GM19351 (cell line): ENCODE results near the gene NOS3.
"Not testable (repeated sequence)": the region's sequence is repeated elsewhere in the genome, so short reads cannot be mapped to it uniquely, and the experiment has no call there.

ENCODE experiments used
- ATAC-seq: cut with Tn5 transposase; IDR thresholded peaks from one replicate; pipeline ENCODE4 v1.9.1; 2021; ENCODE audit warnings: mild to moderate bottlenecking, moderate library complexity; ENCODE audit not compliant: unreplicated experiment

NOS3 gene

GRCh38 chr7:151032936-151033863 lies 42.4 kb downstream of the NOS3 start:
- no peak for ATAC-seq

- ATAC-seq = no peak
Observed at GRCh38 chr7:151033864-151034249, 43.0 kb downstream of the NOS3 start.

- no peak for ATAC-seq
Observed at GRCh38 chr7:151034312-151035025, 43.7 kb downstream of the NOS3 start.

DNA sequence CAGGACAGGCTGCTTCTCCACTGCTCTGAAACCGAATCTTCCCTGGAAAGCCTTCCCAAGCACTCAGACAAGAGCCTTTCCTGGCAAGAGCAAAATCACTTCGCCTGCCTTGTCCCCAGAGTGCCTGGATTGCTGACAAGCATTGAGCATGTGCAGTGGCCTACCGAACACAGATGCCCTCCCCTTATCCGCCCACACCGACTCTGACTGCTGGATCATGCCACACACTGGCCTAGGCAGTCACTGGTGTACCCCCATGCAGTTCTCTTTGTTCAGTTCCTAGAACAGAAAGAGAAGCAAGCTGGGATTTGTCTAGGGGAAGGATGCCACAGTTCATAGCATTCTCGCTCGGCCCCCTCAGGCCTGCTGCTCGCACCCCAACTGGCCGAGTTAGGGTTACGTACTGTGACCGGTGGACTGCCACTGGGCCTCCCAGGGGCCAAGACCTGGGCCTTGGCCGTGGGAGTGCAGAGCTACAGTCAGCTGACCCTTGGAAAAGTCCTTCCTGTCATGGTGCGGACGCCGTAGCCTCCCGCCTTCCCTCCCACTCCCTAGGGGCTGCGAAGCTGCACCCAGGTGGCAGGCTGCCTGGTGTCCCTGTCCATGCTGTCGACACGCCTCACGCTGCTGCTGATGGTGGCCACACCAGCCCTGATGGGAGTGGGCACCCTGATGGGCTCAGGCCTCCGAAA lies 44.4 kb downstream of the NOS3 start:
- no peak for ATAC-seq

DNA sequence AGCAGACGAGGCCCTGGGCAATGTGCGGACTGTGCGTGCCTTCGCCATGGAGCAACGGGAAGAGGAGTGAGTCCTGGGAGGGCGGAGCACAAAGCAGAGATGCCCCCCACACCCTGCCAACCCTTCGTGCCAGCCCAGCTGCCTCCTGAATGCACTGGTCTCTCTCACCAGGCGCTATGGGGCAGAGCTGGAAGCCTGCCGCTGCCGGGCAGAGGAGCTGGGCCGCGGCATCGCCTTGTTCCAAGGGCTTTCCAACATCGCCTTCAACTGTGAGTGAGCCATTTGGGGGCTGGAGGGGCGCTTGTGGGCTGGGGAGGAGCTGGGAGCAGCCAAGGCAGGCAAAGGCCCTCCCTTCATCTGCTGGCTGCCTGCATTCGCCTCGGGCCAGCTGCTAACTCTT lies 45.1 kb downstream of the NOS3 start:
- ATAC-seq = no peak

- ATAC-seq = no peak
Observed at GRCh38 chr7:151038951-151039849, 48.4 kb downstream of the NOS3 start.

- ATAC-seq = no peak
Observed at GRCh38 chr7:151039850-151040548, 49.2 kb downstream of the NOS3 start.

GRCh38 chr7:151040616-151041375 lies 50.0 kb downstream of the NOS3 start:
- no peak for ATAC-seq

DNA sequence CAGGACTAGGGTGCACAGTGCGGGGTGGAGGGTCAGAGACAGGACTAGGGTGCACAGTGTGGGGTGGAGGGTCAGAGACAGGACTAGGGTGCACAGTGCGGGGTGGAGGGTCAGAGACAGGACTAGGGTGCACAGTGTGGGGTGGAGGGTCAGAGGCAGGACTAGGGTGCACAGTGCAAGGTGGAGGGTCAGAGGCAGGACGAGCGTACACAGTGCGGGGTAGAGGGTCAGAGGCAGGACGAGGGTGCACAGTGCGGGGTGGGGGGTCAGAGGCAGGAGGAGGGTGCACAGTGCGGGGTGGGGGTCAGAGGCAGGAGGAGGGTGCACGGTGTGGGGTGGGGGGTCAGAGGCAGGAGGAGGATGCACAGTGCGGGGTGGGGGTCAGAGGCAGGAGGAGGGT lies 52.6 kb downstream of the NOS3 start:
- ATAC-seq = not testable (repeated sequence)

DNA sequence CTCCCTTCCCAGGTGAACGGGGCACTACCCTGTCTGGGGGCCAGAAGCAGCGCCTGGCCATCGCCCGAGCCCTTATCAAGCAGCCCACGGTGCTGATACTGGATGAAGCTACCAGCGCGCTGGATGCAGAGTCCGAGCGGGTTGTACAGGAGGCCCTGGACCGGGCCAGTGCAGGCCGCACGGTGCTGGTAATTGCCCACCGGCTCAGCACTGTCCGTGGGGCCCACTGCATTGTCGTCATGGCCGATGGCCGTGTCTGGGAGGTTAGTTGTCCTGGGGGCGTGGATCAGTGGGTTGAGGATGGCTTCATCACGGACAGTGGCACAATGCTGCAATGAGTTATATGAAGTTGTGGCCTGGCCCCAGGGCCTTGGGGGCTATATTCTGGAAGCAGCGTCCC lies 53.1 kb downstream of the NOS3 start:
- ATAC-seq = no peak

DNA sequence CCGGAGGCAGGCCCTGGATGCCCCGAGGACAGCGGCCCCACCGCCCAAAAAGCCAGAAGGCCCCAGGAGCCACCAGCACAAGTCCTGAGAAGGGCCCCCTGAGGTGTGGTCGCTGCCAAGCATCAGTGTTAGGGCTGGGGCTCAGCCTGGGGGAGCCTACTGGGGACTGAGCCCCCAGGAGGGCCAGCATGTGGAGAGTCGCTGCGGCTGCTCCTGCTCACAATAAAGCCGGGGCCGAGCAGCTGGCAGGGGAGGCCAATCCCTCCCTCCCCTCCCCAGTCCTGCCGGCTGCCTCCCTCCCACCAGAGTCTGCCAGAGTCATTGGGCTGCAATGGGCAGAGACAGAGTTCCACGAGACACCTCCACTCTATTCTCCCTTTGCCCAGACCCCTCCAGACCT lies 54.4 kb downstream of the NOS3 start:
- no peak for ATAC-seq

GRCh38 chr7:151045967-151046366 lies 55.1 kb downstream of the NOS3 start:
- ATAC-seq = no peak

- ATAC-seq = no peak
Observed at GRCh38 chr7:151046603-151047573, 56.1 kb downstream of the NOS3 start.

DNA sequence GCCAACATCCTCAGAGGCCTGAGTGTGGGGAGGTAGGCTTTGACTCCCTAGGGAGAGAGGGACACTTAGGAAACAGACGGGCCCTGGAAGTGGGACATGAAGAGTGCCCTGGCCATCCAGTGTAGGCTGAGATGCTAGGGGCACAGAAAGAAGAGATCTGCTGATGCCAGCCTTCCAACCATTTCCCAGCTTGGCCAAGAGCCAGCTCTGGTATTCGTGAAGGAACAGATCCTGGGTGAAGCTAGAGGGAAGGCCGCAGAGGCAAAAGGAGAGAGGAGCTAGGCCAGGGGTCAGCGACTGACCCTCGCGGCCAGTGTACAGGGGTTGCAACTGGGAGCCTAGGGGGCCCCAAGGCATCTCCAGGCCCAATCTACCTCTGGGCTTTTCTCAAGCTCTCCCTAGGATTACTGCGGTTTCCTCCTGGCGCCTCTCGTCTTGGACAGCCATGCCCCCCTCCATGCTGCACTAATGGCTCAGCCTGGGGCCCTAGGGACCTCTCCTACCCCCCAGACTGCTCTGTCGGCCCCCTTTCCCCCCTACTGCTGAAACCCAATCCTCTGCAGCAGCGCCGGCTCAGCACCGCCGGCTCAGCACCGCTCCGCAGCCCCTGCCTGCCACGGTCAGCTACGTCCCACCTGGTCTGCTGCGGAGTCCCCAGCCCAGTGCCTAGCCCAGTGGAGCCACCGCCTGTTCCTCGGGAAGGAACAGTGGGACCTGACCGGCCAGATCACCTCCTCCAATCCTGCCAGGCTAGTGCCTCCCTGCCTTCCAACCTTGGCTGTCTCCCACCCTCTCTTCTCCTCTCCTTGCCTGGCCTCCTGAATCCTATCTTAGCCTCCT lies 57.4 kb downstream of the NOS3 start, which contains the start of gene ASIC3:
ASIC3 (plus strand) TSS at position 556 of the 840 bp plus-strand sequence. CDS start 355 bp downstream, outside the sequence.
- no peak for ATAC-seq

DNA sequence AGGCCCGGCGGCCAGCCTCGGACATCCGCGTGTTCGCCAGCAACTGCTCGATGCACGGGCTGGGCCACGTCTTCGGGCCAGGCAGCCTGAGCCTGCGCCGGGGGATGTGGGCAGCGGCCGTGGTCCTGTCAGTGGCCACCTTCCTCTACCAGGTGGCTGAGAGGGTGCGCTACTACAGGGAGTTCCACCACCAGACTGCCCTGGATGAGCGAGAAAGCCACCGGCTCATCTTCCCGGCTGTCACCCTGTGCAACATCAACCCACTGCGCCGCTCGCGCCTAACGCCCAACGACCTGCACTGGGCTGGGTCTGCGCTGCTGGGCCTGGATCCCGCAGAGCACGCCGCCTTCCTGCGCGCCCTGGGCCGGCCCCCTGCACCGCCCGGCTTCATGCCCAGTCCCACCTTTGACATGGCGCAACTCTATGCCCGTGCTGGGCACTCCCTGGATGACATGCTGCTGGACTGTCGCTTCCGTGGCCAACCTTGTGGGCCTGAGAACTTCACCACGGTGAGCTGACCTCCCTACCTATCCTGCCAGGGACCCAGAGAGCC lies 58.2 kb downstream of the NOS3 start:
- no peak for ATAC-seq

DNA sequence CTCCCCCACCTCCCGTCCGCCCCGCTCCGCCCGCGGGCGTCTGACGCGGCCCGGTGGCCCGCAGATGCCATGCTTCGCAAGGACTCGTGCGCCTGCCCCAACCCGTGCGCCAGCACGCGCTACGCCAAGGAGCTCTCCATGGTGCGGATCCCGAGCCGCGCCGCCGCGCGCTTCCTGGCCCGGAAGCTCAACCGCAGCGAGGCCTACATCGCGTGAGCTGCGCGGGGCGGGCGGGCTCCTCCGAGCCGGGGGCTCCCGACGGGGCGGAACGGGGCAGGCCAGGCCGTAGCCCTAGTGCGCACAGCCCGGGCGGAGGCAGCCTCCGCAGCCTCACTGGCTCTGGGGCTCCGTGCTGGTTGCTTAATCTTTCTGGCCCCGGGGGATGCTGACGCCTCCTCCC lies 60.3 kb downstream of the NOS3 start:
- no peak for ATAC-seq

GRCh38 chr7:151053096-151053495 lies 62.3 kb downstream of the NOS3 start:
- ATAC-seq = no peak
